Spleen (tissue), 7 donors: ENCODE data around the gene LRRIQ3.

Experiments
- CTCF ChIP-seq, 11 experiments: fragments of 200-600 bp in 7 of 11; fragments of 450-650 bp in 4 of 11; sonication (generic) in 4 of 11; IDR thresholded peaks in 8 of 11; conservative IDR thresholded peaks in 3 of 11; 1 replicate in 7 of 11; 2 replicates in 4 of 11; pipeline versions ENCODE4 v1.4.0 to v1.8.0; 2016 to 2021; ENCODE audit warnings: antibody characterized with exemption in 11 of 11, inconsistent platforms in 4 of 11, mild to moderate bottlenecking in 1 of 11
- POLR2A ChIP-seq, 3 donors: fragments of 450-650 bp; IDR thresholded peaks; one replicate each; pipeline ENCODE4 v1.5.1; 2017; ENCODE audit warnings: antibody characterized with exemption in 3 of 3, mild to moderate bottlenecking in 1 of 3
- donor health status: DM: no; HTN: no; CAD: no; lungs with moderate emphysema.
- donor health status: DM: no; HTN: no; CAD: no.
- donor health status: DM: no; HTN: no; CAD: no.

GRCh38 chr1:74145086-74145485 lies 52.9 kb downstream of the LRRIQ3 start:
- TF ChIP-seq POLR2A (IDR thresholded peaks at IDR 0.05) (no peak), CTCF (IDR thresholded peaks at IDR 0.05 in 8 of 11, conservative IDR thresholded peaks at IDR 0.05 in 3 of 11) (no peak)
